OCI-LY3 (cell line): ENCODE results near the gene LSM12.

Source experiments
- H2AFZ ChIP-seq: fragments of 200-600, 300-600 bp; shearing (Covaris generic); 2 replicates; pipeline ENCODE4 v1.6.0; 2014; ENCODE audit warnings: antibody characterized with exemption, low read depth, low read length
- H3K27ac ChIP-seq: fragments of 200-600, 300-600 bp; sonication (generic); 2 replicates; pipeline ENCODE4 v1.5.1; 2014; ENCODE audit warnings: mild to moderate bottlenecking, low read length, moderate library complexity, mixed read lengths
- H3K27me3 ChIP-seq: fragments of 200-600, 300-600 bp; sonication (generic); 2 replicates; pipeline ENCODE4 v1.6.1; 2014; ENCODE audit warnings: low read depth, low read length, mixed read lengths
- H3K36me3 ChIP-seq: fragments of 200-600, 300-600 bp; sonication (generic); replicated peaks from 2 replicates; pipeline ENCODE3; 2014; ENCODE audit warnings: low read depth, low read length, mixed read lengths
- H3K4me1 ChIP-seq: fragments of 300-600, 200-600 bp; sonication (generic); 2 replicates; pipeline ENCODE4 v1.6.1; 2014; ENCODE audit warnings: low read length, mixed read lengths
- H3K4me2 ChIP-seq: fragments of 200-600, 300-600 bp; sonication (generic); 2 replicates; pipeline ENCODE4 v1.6.1; 2014; ENCODE audit warnings: low read length, mixed read lengths
- H3K4me3 ChIP-seq: fragments of 300-600, 200-600 bp; sonication (generic); 2 replicates; pipeline ENCODE4 v1.5.1; 2014; ENCODE audit warnings: antibody characterized with exemption, mild to moderate bottlenecking, low read length, moderate library complexity
- H3K79me2 ChIP-seq: fragments of 300-600, 200-600 bp; shearing (Covaris generic); 2 replicates; pipeline ENCODE4 v1.6.1; 2014; ENCODE audit warnings: mild to moderate bottlenecking, low read length, mixed read lengths
- H3K9ac ChIP-seq: fragments of 300-600, 200-600 bp; shearing (Covaris generic); 2 replicates; pipeline ENCODE4 v1.6.0; 2014; ENCODE audit warnings: mild to moderate bottlenecking, low read length, moderate library complexity
- H3K9me3 ChIP-seq: fragments of 200-600, 300-600 bp; shearing (Covaris generic); 2 replicates; pipeline ENCODE4 v1.6.1; 2014; ENCODE audit warnings: low read length, mixed read lengths; ENCODE audit not compliant: insufficient read depth
- H4K20me1 ChIP-seq: fragments of 200-600, 300-600 bp; sonication (generic); 2 replicates; pipeline ENCODE4 v1.6.1; 2016; ENCODE audit warnings: low read length, mixed read lengths; ENCODE audit not compliant: insufficient read depth
- CTCF ChIP-seq: fragments of 200-600, 300-600 bp; sonication (generic); IDR thresholded peaks from 2 replicates; pipeline ENCODE4 v1.5.1; 2014; ENCODE audit warnings: antibody characterized with exemption, low read length, low read depth
- EZH2phosphoT487 ChIP-seq: fragments of 200-600 bp; shearing (Covaris generic); IDR thresholded peaks from 2 replicates; pipeline ENCODE4 v1.6.1; 2018; ENCODE audit warnings: antibody characterized with exemption, mixed run types, low read depth

The LSM12 gene

GRCh38 chr17:44110011-44110686 lies 43.7 kb upstream of the LSM12 start:
- Histone ChIP-seq H2AFZ (no peak overlapping the region), H3K36me3 (no peaks in the 10 kb centered on the region), H3K27ac (no peak overlapping the region), H3K79me2 (no peaks in the 10 kb centered on the region), H3K9ac (no peak overlapping the region), H3K9me3 (no peaks in the 10 kb centered on the region), H3K4me3 (peak overlapping the region; percentile 67; the same call in 1 of the 2 replicates), H3K27me3 (no peaks in the 10 kb centered on the region), H3K4me1 (peaks cover 19% of the 10 kb centered on the region), H3K4me2 (peak overlapping the region; percentile 73; the same call in 1 of the 2 replicates), H4K20me1 (no peaks in the 10 kb centered on the region)
- TF ChIP-seq EZH2phosphoT487 (no peak), CTCF (no peak)

GRCh38 chr17:44109312-44109630 lies 42.8 kb upstream of the LSM12 start:
- H4K20me1 ChIP-seq, result no peaks in the 10 kb centered on the region
- TF ChIP-seq EZH2phosphoT487 (no peak), CTCF (no peak)
- H3K27me3 ChIP-seq, result no peaks in the 10 kb centered on the region
- H3K36me3 ChIP-seq, result no peaks in the 10 kb centered on the region
- H3K4me2 ChIP-seq, result no peak overlapping the region
- H3K9me3 ChIP-seq, result no peaks in the 10 kb centered on the region
- H2AFZ ChIP-seq, result no peak overlapping the region
- no peak overlapping the region for H3K27ac ChIP-seq
- H3K79me2 ChIP-seq, result no peaks in the 10 kb centered on the region
- peaks cover 19% of the 10 kb centered on the region for H3K4me1 ChIP-seq
- H3K9ac ChIP-seq, result no peak overlapping the region
- no peak overlapping the region for H3K4me3 ChIP-seq

- Histone ChIP-seq H3K4me1 (peaks cover 19% of the 10 kb centered on the region), H3K4me3 (no peak overlapping the region), H3K79me2 (no peaks in the 10 kb centered on the region), H3K27ac (no peak overlapping the region), H3K27me3 (no peaks in the 10 kb centered on the region), H3K36me3 (no peaks in the 10 kb centered on the region), H4K20me1 (no peaks in the 10 kb centered on the region), H2AFZ (no peak overlapping the region), H3K9me3 (no peaks in the 10 kb centered on the region), H3K4me2 (no peak overlapping the region), H3K9ac (no peak overlapping the region)
- TF ChIP-seq EZH2phosphoT487 (no peak), CTCF (no peak)
Observed at GRCh38 chr17:44108440-44109311, 42.2 kb upstream of the LSM12 start.

- Histone ChIP-seq H3K36me3 (no peaks in the 10 kb centered on the region), H3K4me2 (no peak overlapping the region), H3K4me1 (peaks cover 16% of the 10 kb centered on the region)
Observed at GRCh38 chr17:44106801-44107200, 40.3 kb upstream of the LSM12 start.

More at GRCh38 chr17:44106801-44107200, 40.3 kb upstream of the LSM12 start:
- Histone ChIP-seq H3K9ac (no peak overlapping the region), H3K27me3 (no peaks in the 10 kb centered on the region), H3K4me3 (no peak overlapping the region), H3K79me2 (no peaks in the 10 kb centered on the region), H4K20me1 (no peaks in the 10 kb centered on the region), H3K27ac (no peak overlapping the region), H2AFZ (no peak overlapping the region), H3K9me3 (no peaks in the 10 kb centered on the region)
- no peak for TF ChIP-seq CTCF
- no peak for TF ChIP-seq EZH2phosphoT487
